Measurements from ENCODE around the gene FLNA. TPM values are rescaled to one million over a fixed set of nuclear protein-coding genes. Genes with fewer than 3 reads are reported as not detected.
A peak's percentile ranks its signal among the peaks of the same experiment; 100 is the strongest.

FLNA gene
- total RNA-seq, 6 donors from 2014 or later, result 800 to 1,760 (median 1,298) TPM

GRCh38 chrX:154376774-154377173 is 2.3 kb upstream of the FLNA start:
- no peak for DNase-seq
- Histone ChIP-seq H3K36me3 (peaks cover 0 to 4% (median 0%) of the 10 kb centered on the region in 4 donors), H3K9me3 (peaks cover 0 to 13% (median 0%) of the 10 kb centered on the region in 4 donors), H3K4me1 (peaks cover 17 to 39% (median 28%) of the 10 kb centered on the region in 4 donors), H3K4me3 (no peak overlapping the region), H3K27me3 (peaks cover 0 to 5% (median 0%) of the 10 kb centered on the region in 4 donors), H3K27ac (peak overlapping the region in 2 of 4 donors; percentile 93 to 97)
- ATAC-seq (ENCODE audit: low FRiP score in 2 of 2), result no peak
- TF ChIP-seq POLR2A (IDR thresholded peaks at IDR 0.05), result no peak
- WGBS, 2 donors, result 63 to 71% methylated on average over 3 of the region's 3 CpGs

DNA sequence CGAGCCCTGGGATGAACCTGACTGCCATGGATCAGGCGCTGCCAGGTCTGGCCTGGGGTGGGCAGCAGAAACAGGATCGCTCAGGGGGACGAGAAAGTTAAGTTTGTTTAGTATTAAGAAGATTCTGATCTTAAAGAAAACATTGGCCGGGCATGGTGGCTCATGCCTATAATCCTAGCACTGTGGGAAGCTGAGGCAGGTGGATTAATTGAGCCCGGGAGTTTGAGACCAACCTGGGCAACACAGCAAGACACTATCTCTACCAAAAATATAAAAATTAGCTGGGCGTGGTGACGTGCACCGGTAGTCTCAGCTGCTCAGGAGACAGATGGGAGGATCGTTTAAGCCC is 696 bp upstream of the FLNA start:
- H3K27me3 ChIP-seq, result peaks cover 0 to 5% (median 0%) of the 10 kb centered on the region in 4 donors
- peaks cover 0 to 23% (median 0%) of the 10 kb centered on the region in 4 donors for H3K9me3 ChIP-seq
- ATAC-seq (ENCODE audit: low FRiP score in 2 of 2), result no peak
- H3K36me3 ChIP-seq, result no peaks in the 10 kb centered on the region
- WGBS, 2 donors, result 89% methylated on average over 10 of the region's 10 CpGs; no CpG with 5 or more reads in 1 of the 2 donors
- peak overlapping the region in 3 of 4 donors; percentile 42 to 89 (median 72) for H3K27ac ChIP-seq
- peaks cover 17 to 43% (median 22%) of the 10 kb centered on the region in 4 donors for H3K4me1 ChIP-seq
- TF ChIP-seq POLR2A (IDR thresholded peaks at IDR 0.05), result no peak
- no peak for TF ChIP-seq EP300 (IDR thresholded peaks at IDR 0.05)
- TF ChIP-seq, protein P1, sequence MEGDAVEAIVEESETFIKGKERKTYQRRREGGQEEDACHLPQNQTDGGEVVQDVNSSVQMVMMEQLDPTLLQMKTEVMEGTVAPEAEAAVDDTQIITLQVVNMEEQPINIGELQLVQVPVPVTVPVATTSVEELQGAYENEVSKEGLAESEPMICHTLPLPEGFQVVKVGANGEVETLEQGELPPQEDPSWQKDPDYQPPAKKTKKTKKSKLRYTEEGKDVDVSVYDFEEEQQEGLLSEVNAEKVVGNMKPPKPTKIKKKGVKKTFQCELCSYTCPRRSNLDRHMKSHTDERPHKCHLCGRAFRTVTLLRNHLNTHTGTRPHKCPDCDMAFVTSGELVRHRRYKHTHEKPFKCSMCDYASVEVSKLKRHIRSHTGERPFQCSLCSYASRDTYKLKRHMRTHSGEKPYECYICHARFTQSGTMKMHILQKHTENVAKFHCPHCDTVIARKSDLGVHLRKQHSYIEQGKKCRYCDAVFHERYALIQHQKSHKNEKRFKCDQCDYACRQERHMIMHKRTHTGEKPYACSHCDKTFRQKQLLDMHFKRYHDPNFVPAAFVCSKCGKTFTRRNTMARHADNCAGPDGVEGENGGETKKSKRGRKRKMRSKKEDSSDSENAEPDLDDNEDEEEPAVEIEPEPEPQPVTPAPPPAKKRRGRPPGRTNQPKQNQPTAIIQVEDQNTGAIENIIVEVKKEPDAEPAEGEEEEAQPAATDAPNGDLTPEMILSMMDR (IDR thresholded peaks at IDR 0.05), result no peak
- no peak for TF ChIP-seq POLR2AphosphoS5 (IDR thresholded peaks at IDR 0.05)
- DNase-seq, result no peak
- H3K4me3 ChIP-seq, result peak overlapping the region in 2 of 4 donors; percentile 78 to 88

GRCh38 chrX:154373340-154374306 is 811 bp downstream of the FLNA start:
- 56% methylated on average over 22 of the region's 23 CpGs; no CpG with 5 or more reads in 1 of the 2 donors for WGBS, 2 donors
- DNase-seq (peak in 1 of 2 donors; percentile 72), ATAC-seq (ENCODE audit: low FRiP score in 2 of 2) (peak; percentile 18 to 23)

DNA sequence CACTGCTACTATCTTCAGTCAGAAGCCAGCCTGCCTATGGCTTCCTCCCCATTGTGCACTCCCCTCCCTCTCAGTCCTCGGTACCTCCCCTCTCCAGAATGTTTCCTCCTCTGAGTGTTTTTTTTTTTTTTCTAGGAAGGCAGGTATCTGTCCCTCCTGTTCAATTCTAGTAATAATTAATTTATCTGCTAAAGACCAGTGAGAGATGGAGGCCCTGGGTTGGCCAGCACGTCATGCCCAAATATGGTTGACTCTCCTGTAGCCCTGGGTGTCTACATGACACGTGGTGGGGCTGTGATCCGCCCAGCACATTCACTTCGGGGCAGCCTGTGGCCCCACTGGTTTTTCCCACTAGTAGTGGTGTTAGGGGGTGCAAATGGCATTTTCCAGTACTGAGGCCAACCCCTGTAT is 1.8 kb downstream of the FLNA start:
- H3K9me3 ChIP-seq, result peaks cover 0 to 11% (median 0%) of the 10 kb centered on the region in 4 donors
- DNase-seq (no peak), ATAC-seq (ENCODE audit: low FRiP score in 2 of 2) (no peak)
- H3K27me3 ChIP-seq, result peaks cover 0 to 5% (median 0%) of the 10 kb centered on the region in 4 donors
- peaks cover 25 to 62% (median 30%) of the 10 kb centered on the region in 4 donors for H3K4me1 ChIP-seq
- peak overlapping the region in 3 of 4 donors; percentile 65 to 95 (median 89) for H3K27ac ChIP-seq
- peaks cover 0 to 7% (median 2%) of the 10 kb centered on the region in 4 donors for H3K36me3 ChIP-seq
- TF ChIP-seq POLR2A (IDR thresholded peaks at IDR 0.05) (no peak), POLR2AphosphoS5 (IDR thresholded peaks at IDR 0.05) (no peak), EP300 (IDR thresholded peaks at IDR 0.05) (no peak)
- TF ChIP-seq, protein P1 (IDR thresholded peaks at IDR 0.05), result no peak
- WGBS, 2 donors, result 15 to 50% methylated on average over 1 to 5 of the region's 5 CpGs
- peak overlapping the region; percentile 20 to 88 (median 78) for H3K4me3 ChIP-seq

More at GRCh38 chrX:154373340-154374306, 811 bp downstream of the FLNA start:
- peak overlapping the region in 3 of 4 donors; percentile 43 to 88 (median 78) for H3K4me3 ChIP-seq
- TF ChIP-seq POLR2AphosphoS5 (IDR thresholded peaks at IDR 0.05) (no peak), EP300 (IDR thresholded peaks at IDR 0.05) (no peak), POLR2A (IDR thresholded peaks at IDR 0.05) (peak in 1 of 4 donors; percentile 1)
- TF ChIP-seq, protein P1 (IDR thresholded peaks at IDR 0.05), result peak; percentile 32 to 64 (median 52)
- H3K27ac ChIP-seq, result peak overlapping the region; percentile 30 to 89 (median 56)
- H3K9me3 ChIP-seq, result peaks cover 0 to 14% (median 0%) of the 10 kb centered on the region in 4 donors
- peaks cover 0 to 5% (median 0%) of the 10 kb centered on the region in 4 donors for H3K27me3 ChIP-seq
- no peaks in the 10 kb centered on the region for H3K36me3 ChIP-seq
- peaks cover 17 to 56% (median 23%) of the 10 kb centered on the region in 4 donors for H3K4me1 ChIP-seq

DNA sequence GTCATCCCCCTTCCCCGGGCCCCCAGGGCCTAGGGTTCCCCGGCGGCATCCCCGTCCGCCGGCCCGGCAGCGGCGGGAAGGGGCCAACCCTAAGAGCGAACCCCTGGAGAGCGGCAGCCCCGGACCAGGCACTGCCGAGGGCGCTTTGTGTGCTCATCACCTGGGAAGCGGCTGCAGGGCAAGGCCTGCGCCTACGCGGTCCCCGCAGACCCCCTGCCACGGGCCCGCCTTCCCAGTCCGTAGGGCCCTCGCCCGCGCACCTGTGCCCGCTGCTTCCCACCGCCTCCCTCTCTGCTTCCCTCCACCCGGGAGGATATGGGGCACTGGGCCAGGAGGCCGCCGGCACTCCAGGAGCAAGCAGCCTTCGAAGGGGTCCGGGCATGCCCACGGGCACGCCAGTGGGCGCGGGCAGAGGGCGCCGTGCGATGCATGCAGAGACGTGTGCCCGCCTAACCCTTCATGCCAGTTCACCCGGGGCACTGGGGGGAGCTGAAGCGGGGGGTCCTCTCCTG is 2.6 kb downstream of the FLNA start:
- ATAC-seq (ENCODE audit: low FRiP score in 2 of 2) (no peak), DNase-seq (peak in 1 of 2 donors; percentile 88)
- peak overlapping the region; percentile 65 to 95 (median 88) for H3K27ac ChIP-seq
- H3K9me3 ChIP-seq, result peaks cover 0 to 11% (median 0%) of the 10 kb centered on the region in 4 donors
- H3K27me3 ChIP-seq, result peaks cover 0 to 5% (median 0%) of the 10 kb centered on the region in 4 donors
- WGBS, 2 donors, result 43% methylated on average over 7 of the region's 43 CpGs; no CpG with 5 or more reads in 1 of the 2 donors
- H3K4me1 ChIP-seq, result peaks cover 26 to 67% (median 31%) of the 10 kb centered on the region in 4 donors
- H3K36me3 ChIP-seq, result peaks cover 0 to 14% (median 9%) of the 10 kb centered on the region in 4 donors
- H3K4me3 ChIP-seq, result peak overlapping the region; percentile 48 to 88 (median 78)
- TF ChIP-seq POLR2AphosphoS5 (IDR thresholded peaks at IDR 0.05) (no peak), EP300 (IDR thresholded peaks at IDR 0.05) (no peak), POLR2A (IDR thresholded peaks at IDR 0.05) (no peak)
- TF ChIP-seq, protein P1 (IDR thresholded peaks at IDR 0.05), result no peak
